Stomach (tissue), 9 donors: ENCODE data around the gene EVL. TPM values are rescaled to one million over a fixed set of nuclear protein-coding genes. Genes with fewer than 3 reads are reported as not detected.

ENCODE experiments used
- DNase-seq, 2 donors: peaks; one replicate each; pipeline versions ENCODE4 v3.0.0 to v3.0.0-alpha.2; 2013 to 2019
- H3K27ac ChIP-seq, 5 donors: fragments of 200-600 bp in 4 of 5; sonication (generic) in 4 of 5; one replicate each; pipeline ENCODE4 v1.5.1; 2013 to 2019; ENCODE audit warnings: mild to moderate bottlenecking in 1 of 5, moderate library complexity in 1 of 5
- H3K27me3 ChIP-seq, 3 donors: fragments of 200-600 bp; sonication (generic); one replicate each; pipeline ENCODE4 v1.5.1; 2017 to 2019; ENCODE audit warnings: mixed run types in 1 of 3
- H3K36me3 ChIP-seq, 4 donors: fragments of 200-600 bp; sonication (generic); 1 replicate in 3 of 4; 2 replicates in 1 of 4; pipeline ENCODE4 v1.5.1; 2016 to 2019
- H3K4me1 ChIP-seq, 4 donors: fragments of 200-600 bp; sonication (generic); one replicate each; pipeline ENCODE4 v1.5.1; 2016 to 2019
- H3K4me3 ChIP-seq, 4 donors: fragments of 200-600 bp; sonication (generic) in 3 of 4; one replicate each; pipeline ENCODE4 v1.5.1; 2016 to 2019; ENCODE audit warnings: mild to moderate bottlenecking in 1 of 4
- H3K9me3 ChIP-seq, 4 donors: fragments of 200-600 bp; sonication (generic); one replicate each; pipeline ENCODE4 v1.5.1; 2016 to 2019
- CTCF ChIP-seq, 7 experiments: fragments of 450-650 bp in 4 of 7; fragments of 200-600 bp in 3 of 7; sonication (generic) in 3 of 7; IDR thresholded peaks; one replicate each; pipeline ENCODE4 v1.5.1; 2016 to 2019; ENCODE audit warnings: antibody characterized with exemption in 7 of 7, control low read depth in 2 of 7, mild to moderate bottlenecking in 1 of 7
- EP300 ChIP-seq: sonication (generic); formaldehyde crosslinking; IDR thresholded peaks from one replicate; pipeline ENCODE4 v1.6.1; 2017; ENCODE audit warnings: antibody characterized with exemption
- POLR2A ChIP-seq, 4 donors: fragments of 450-650 bp; IDR thresholded peaks; one replicate each; pipeline ENCODE4 v1.6.1; 2016; ENCODE audit warnings: antibody characterized with exemption in 4 of 4, control low read depth in 2 of 4, mild to moderate bottlenecking in 1 of 4, moderate library complexity in 1 of 4
- POLR2AphosphoS5 ChIP-seq, 3 donors: sonication (generic); formaldehyde crosslinking; IDR thresholded peaks; one replicate each; pipeline ENCODE4 v1.6.1; 2016; ENCODE audit warnings: antibody characterized with exemption in 3 of 3
- WGBS, 5 donors: extraction: QIAGEN DNeasy Blood & Tissue Kit in 3 of 5; methylation state at CpG; one replicate each; pipeline versions ENCODE4 v1.1.5 to v1.1.7; 2013 to 2018; 5-methylcytosine and 5-hydroxymethylcytosine counted together
- intact Hi-C: fragments of 100-400 bp; cut with DNase I; formaldehyde crosslinking; loops from one replicate; pipeline ENCODE4 v1.15.1; 2023; ENCODE audit warnings: low total_unique reads
- polyA plus RNA-seq, 3 donors: library from polyadenylated mRNA; stranded (reverse); fragments of 200-250 nt; gene quantifications; one replicate each; pipeline ENCODE4 v1.2.3, GENCODE V29; 2013
- total RNA-seq, 5 donors: library from RNA; depleted of rRNA; stranded (reverse); fragments of >200 nt; gene quantifications; one replicate each; pipeline versions ENCODE4 v1.1.0 to v1.2.3, GENCODE V29; 2014 to 2016
- donor health status: healthy with polysubstance abuse.
- donor health status: Bipolar disorder and iron deficiency.
- donor health status: healthy.

EVL gene
- total and polyA plus RNA-seq, 8 donors: 23.3 to 111 (median 39.7) TPM

DNA sequence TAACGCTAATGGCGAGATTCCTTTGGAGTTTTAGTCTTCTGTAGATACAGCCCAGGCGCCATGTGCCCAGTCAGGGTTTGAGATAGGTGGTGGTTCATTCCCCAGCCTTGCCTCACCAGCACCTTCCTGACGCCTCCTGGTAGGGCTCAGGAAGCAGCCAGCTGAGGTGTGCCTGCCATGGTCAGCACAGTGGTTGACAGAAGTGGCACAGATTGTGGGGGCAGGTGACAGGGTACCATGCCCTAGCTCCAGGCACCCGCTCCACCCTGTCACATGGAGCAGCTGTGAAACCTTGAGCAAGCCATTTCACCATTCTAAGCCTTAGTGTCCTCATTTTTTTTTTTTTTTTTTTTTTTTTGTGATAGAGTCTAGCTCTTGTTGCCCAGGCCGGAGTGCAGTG, 45.6 kb downstream of the EVL start:
- Histone ChIP-seq H3K36me3 (peaks cover 0 to 26% (median 5%) of the 10 kb centered on the region in 4 donors), H3K27me3 (no peaks in the 10 kb centered on the region), H3K4me3 (no peak overlapping the region), H3K9me3 (no peaks in the 10 kb centered on the region), H3K4me1 (peaks cover 9 to 41% (median 29%) of the 10 kb centered on the region in 4 donors), H3K27ac (no peak overlapping the region)
- TF ChIP-seq POLR2A (IDR thresholded peaks at IDR 0.05): no peak
- TF ChIP-seq POLR2AphosphoS5 (IDR thresholded peaks at IDR 0.05): no peak
- TF ChIP-seq CTCF (IDR thresholded peaks at IDR 0.05): no peak
- no peak for TF ChIP-seq EP300
- intact Hi-C loops: no loop called here
- 75 to 91% (median 80%) methylated on average over 6 of the region's 6 CpGs for WGBS, 5 donors
- DNase-seq: no peak

GRCh38 chr14:100111931-100112704, 46.9 kb downstream of the EVL start:
- peaks cover 0 to 32% (median 3%) of the 10 kb centered on the region in 4 donors for H3K36me3 ChIP-seq
- no peak overlapping the region for H3K4me3 ChIP-seq
- no peaks in the 10 kb centered on the region for H3K9me3 ChIP-seq
- TF ChIP-seq EP300 (no peak), POLR2A (IDR thresholded peaks at IDR 0.05) (no peak), CTCF (IDR thresholded peaks at IDR 0.05) (no peak), POLR2AphosphoS5 (IDR thresholded peaks at IDR 0.05) (no peak)
- peaks cover 9 to 28% (median 18%) of the 10 kb centered on the region in 4 donors for H3K4me1 ChIP-seq
- peak overlapping the region in 1 of 5 donors; percentile 7 for H3K27ac ChIP-seq
- 47 to 69% (median 54%) methylated on average over 11 of the region's 11 CpGs for WGBS, 5 donors
- intact Hi-C loops: no loop called here
- DNase-seq: no peak
- no peaks in the 10 kb centered on the region for H3K27me3 ChIP-seq

DNA sequence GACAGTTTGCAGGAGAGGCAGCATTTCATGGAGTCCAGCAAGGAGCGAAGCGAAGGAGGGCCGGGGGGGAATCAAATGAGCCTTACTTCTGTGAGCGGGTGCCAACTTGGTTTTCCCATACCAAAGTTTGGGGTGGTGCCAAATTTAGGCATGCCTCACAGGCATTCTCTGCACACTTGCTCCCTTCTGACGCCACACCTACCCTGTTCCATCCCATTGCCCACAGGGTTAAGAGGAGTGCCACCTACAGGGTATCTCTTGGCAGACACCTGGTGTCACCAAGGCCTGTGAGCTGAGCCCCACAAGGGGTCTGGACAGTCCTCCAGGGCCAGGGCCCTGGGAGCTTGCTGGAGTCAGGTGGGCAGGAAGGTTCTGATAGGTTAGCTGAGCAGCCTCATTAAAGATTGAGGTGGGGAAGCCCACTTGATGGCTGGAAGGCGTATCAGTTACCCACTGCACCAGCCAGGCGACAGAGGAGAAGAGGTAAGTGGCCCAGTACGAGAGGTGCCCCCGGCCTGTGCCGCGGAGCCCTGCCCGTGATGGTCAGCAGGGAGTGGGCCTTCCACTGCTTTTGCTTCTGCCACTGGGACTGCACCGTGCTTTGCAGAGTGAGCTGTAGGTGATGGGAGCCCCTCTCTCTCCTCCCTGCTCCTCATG, 49.0 kb downstream of the EVL start:
- Histone ChIP-seq H3K9me3 (no peaks in the 10 kb centered on the region), H3K4me1 (peaks cover 0 to 8% (median 4%) of the 10 kb centered on the region in 4 donors), H3K27me3 (no peaks in the 10 kb centered on the region), H3K27ac (no peak overlapping the region), H3K4me3 (no peak overlapping the region), H3K36me3 (peaks cover 0 to 39% (median 10%) of the 10 kb centered on the region in 4 donors)
- no peak for TF ChIP-seq CTCF (IDR thresholded peaks at IDR 0.05)
- no peak for TF ChIP-seq POLR2A (IDR thresholded peaks at IDR 0.05)
- TF ChIP-seq POLR2AphosphoS5 (IDR thresholded peaks at IDR 0.05): no peak
- no peak for TF ChIP-seq EP300
- no peak for DNase-seq
- intact Hi-C loops: no loop called here
- 93 to 97% (median 96%) methylated on average over 12 to 13 of the region's 13 CpGs for WGBS, 5 donors

DNA sequence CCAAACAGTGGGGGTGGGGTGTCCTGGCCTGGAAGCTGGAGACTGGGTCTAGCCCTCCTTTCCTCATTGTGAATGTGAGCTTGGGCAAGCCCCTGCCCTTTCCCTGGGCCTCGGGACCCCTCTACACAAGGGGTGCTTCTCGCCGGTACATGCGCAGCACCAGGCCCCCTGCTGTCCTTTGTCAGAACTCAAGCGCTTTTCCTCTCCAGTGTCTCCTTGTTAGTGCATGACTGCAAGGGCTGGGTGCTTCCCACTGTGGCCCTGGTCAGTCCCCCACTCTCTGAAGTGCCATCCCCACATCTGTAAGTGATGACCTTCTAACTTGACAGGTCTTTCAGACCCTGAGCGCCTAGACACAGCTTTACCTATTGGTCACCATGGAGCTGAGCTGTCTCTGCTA, 50.0 kb downstream of the EVL start:
- TF ChIP-seq POLR2AphosphoS5 (IDR thresholded peaks at IDR 0.05): no peak
- no peak for TF ChIP-seq CTCF (IDR thresholded peaks at IDR 0.05)
- no peak for TF ChIP-seq EP300
- TF ChIP-seq POLR2A (IDR thresholded peaks at IDR 0.05): no peak
- no peaks in the 10 kb centered on the region for H3K9me3 ChIP-seq
- H3K4me1 ChIP-seq: peaks cover 0 to 8% (median 4%) of the 10 kb centered on the region in 4 donors
- intact Hi-C loops: no loop called here
- peaks cover 0 to 31% (median 9%) of the 10 kb centered on the region in 4 donors for H3K36me3 ChIP-seq
- no peak overlapping the region for H3K27ac ChIP-seq
- no peaks in the 10 kb centered on the region for H3K27me3 ChIP-seq
- 93 to 98% (median 95%) methylated on average over 6 of the region's 6 CpGs for WGBS, 5 donors
- H3K4me3 ChIP-seq: no peak overlapping the region
- DNase-seq: no peak
